Left ventricle myocardium inferior (tissue), 1 donor: ENCODE measurements around the gene DNM1. TPM values are rescaled to one million over a fixed set of nuclear protein-coding genes. Genes with fewer than 3 reads are reported as not detected.
"Not testable (repeated sequence)": the region's sequence is repeated elsewhere in the genome, so short reads cannot be mapped to it uniquely, and the experiment has no call there.

Experiments
- DNase-seq: peaks from one replicate; pipeline ENCODE4 v3.0.0-alpha.2; 2020
- H3K27ac ChIP-seq: fragments of 200-600 bp; replicated peaks from 2 replicates; pipeline ENCODE4 v1.8.0; 2021
- H3K27me3 ChIP-seq: fragments of 200-600 bp; 2 replicates; pipeline ENCODE4 v1.8.0; 2021; ENCODE audit warnings: low read depth
- H3K36me3 ChIP-seq: fragments of 200-600 bp; 2 replicates; pipeline ENCODE4 v1.8.0; 2021
- H3K4me1 ChIP-seq: fragments of 200-600 bp; 2 replicates; pipeline ENCODE4 v1.8.0; 2021
- H3K4me3 ChIP-seq: fragments of 200-600 bp; 2 replicates; pipeline ENCODE4 v1.8.0; 2021; ENCODE audit warnings: mild to moderate bottlenecking, moderate library complexity
- H3K9me3 ChIP-seq: fragments of 200-600 bp; replicated peaks from 2 replicates; pipeline ENCODE4 v1.8.0; 2021
- CTCF ChIP-seq: fragments of 200-600 bp; IDR thresholded peaks from 2 replicates; pipeline ENCODE4 v1.8.0; 2021; ENCODE audit warnings: antibody characterized with exemption, mild to moderate bottlenecking, borderline replicate concordance
- intact Hi-C: fragments of 100-400 bp; cut with micrococcal nuclease; formaldehyde crosslinking; loops from one replicate; pipeline ENCODE4 v1.11.0; 2022
- total RNA-seq: library from RNA; stranded (reverse); fragmentation: NEBNext Ultra II Directional; extraction: Animal tissue kit (Norgen Biotek cat#: 25700); gene quantifications from one replicate; pipeline ENCODE4 v1.2.1, GENCODE V29; 2021
- donor health status: DM: no; HTN: yes; CAD: no; lungs with severe emphysema.

Gene DNM1
- total RNA-seq, 1 donor from 2014 or later, result 4.9 TPM

GRCh38 chr9:128225770-128226411 is 22.7 kb downstream of the DNM1 start:
- TF ChIP-seq CTCF, result no peak
- Histone ChIP-seq H3K4me3 (no peak overlapping the region), H3K27ac (no peak overlapping the region), H3K9me3 (no peaks in the 10 kb centered on the region), H3K4me1 (no peaks in the 10 kb centered on the region), H3K36me3 (no peaks in the 10 kb centered on the region), H3K27me3 (peaks cover 6% of the 10 kb centered on the region)
- intact Hi-C loops, result no loop called here
- DNase-seq, result no peak

- Histone ChIP-seq H3K4me1 (no peaks in the 10 kb centered on the region), H3K27me3 (peaks cover 6% of the 10 kb centered on the region), H3K4me3 (no peak overlapping the region), H3K36me3 (no peaks in the 10 kb centered on the region), H3K9me3 (no peaks in the 10 kb centered on the region), H3K27ac (no peak overlapping the region)
- intact Hi-C loops, result no loop called here
- DNase-seq, result no peak
- TF ChIP-seq CTCF, result no peak
Measured at GRCh38 chr9:128226412-128226801, 23.2 kb downstream of the DNM1 start.

GRCh38 chr9:128230897-128231296 is 27.7 kb downstream of the DNM1 start:
- intact Hi-C loops, H3K4me3 ChIP-seq, H3K27ac ChIP-seq, H3K9me3 ChIP-seq, H3K4me1 ChIP-seq, H3K36me3 ChIP-seq, DNase-seq: not testable (repeated sequence)
- peaks cover 10% of the 10 kb centered on the region for H3K27me3 ChIP-seq

GRCh38 chr9:128231638-128232527 is 28.7 kb downstream of the DNM1 start:
- no peak for DNase-seq
- TF ChIP-seq CTCF, result no peak
- Histone ChIP-seq H3K27ac (no peak overlapping the region), H3K9me3 (no peaks in the 10 kb centered on the region), H3K4me3 (no peak overlapping the region), H3K27me3 (peaks cover 4% of the 10 kb centered on the region), H3K4me1 (no peaks in the 10 kb centered on the region), H3K36me3 (no peaks in the 10 kb centered on the region)
- intact Hi-C loops, result no loop called here

- intact Hi-C loops, result no loop called here
- Histone ChIP-seq H3K4me3 (no peak overlapping the region), H3K36me3 (no peaks in the 10 kb centered on the region), H3K9me3 (no peaks in the 10 kb centered on the region), H3K27ac (no peak overlapping the region), H3K27me3 (peaks cover 4% of the 10 kb centered on the region), H3K4me1 (no peaks in the 10 kb centered on the region)
- no peak for TF ChIP-seq CTCF
- no peak for DNase-seq
Measured at GRCh38 chr9:128232528-128233428, 29.6 kb downstream of the DNM1 start.
